Measurements from ENCODE around the gene HDGFL2.
"Not testable (repeated sequence)": the region's sequence is repeated elsewhere in the genome, so short reads cannot be mapped to it uniquely, and the experiment has no call there.

HDGFL2 gene

DNA sequence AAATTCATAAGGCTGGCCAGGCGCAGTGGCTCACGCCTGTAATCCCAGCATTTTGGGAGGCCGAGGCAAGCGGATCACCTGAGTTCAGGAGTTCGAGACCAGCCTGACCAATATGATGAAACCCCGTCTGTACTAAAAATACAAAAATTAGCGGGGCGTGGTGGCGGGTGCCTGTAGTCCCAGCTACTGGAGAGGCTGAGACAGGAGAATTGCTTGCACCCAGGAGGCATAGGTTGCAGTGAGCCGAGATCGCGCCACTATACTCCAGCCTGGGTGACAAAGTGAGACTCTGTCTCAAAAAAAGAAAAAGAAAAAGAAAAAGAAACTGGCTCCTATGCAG is 69.7 kb downstream of the HDGFL2 start:
- H3K36me3 ChIP-seq (ENCODE audit: control insufficient read depth, insufficient read depth, low read length); H2BK5ac ChIP-seq (ENCODE audit: low read length); H4K8ac ChIP-seq (ENCODE audit: low read depth, low read length); H3K18ac ChIP-seq (ENCODE audit: low read length); H3K27me3 ChIP-seq (ENCODE audit: insufficient read depth, low read length, poor library complexity); H3K27ac ChIP-seq (ENCODE audit: low read depth, low read length); H2AK5ac ChIP-seq (ENCODE audit: low read length); DNase-seq; H2BK120ac ChIP-seq (ENCODE audit: low read depth, low read length); H3K9ac ChIP-seq (ENCODE audit: low read length); H3K4me3 ChIP-seq (ENCODE audit: low read length); H3K4ac ChIP-seq (ENCODE audit: low read depth, low read length); H4K5ac ChIP-seq (ENCODE audit: low read length); H3K79me1 ChIP-seq (ENCODE audit: low read length); H3K56ac ChIP-seq (ENCODE audit: low read length); H3K79me2 ChIP-seq (ENCODE audit: control insufficient read depth, insufficient read depth, low read length); H2BK15ac ChIP-seq (replicated peaks; ENCODE audit: low read depth); H3K4me1 ChIP-seq (ENCODE audit: control insufficient read depth, low read depth, low read length); H3K4me2 ChIP-seq (ENCODE audit: low read length); H3K23ac ChIP-seq (ENCODE audit: low read length): not testable (repeated sequence)
- no CpG with 5 or more reads among the region's 12 CpGs for WGBS (ENCODE audit: extremely low coverage, insufficient coverage, low lambda C conversion rate)

DNA sequence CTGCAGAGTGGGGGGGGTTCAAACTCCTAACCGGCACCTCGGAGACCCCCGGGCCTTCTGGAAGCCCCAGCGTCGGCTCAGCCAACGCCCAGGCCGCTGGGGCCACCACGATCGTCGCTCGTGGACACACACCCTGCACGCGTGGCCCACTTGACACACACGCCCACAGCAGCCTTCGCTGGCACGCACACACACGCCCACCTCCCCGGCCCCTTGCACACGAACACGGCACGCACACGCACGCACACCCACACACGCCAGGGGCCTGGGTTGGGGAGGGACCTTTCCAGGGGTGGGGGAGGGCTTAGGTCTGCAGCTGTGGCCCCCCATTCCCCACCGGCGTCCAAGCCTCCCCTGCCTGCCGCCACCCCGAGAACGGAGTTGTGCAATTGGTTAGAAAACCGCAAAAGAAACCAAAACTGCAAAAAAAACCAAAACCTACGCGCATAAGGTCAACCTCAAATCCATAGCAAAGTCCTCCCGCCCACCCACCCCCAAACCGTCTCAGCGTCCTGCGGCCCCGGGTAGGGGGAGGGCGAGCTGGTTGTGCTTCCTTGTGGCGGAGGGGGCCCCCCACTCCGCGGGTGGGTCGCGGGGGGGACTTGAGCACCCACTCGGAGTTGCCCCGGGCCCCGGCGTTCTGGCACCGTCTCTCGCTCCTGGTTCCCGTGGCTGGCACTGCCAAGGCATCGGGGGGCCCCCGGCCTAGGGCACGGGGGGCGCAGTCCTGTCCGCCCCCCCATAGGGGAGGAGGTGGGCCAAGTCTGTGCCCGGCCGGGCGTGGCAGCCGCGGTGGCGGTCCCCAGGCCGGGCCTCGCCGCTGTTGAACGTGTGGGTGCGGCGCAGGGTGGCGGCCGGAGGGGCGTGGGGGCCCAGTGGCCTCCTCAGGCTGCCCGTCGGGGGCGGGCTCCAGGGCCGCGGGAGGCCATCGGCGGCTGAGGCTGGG is 71.1 kb downstream of the HDGFL2 start:
- Histone ChIP-seq H2AK5ac (ENCODE audit: low read length) (no peak overlapping the region), H3K18ac (ENCODE audit: low read length) (no peak overlapping the region), H3K4ac (ENCODE audit: low read depth, low read length) (no peak overlapping the region), H3K27ac (ENCODE audit: low read depth, low read length) (no peak overlapping the region), H3K79me2 (ENCODE audit: control insufficient read depth, insufficient read depth, low read length) (no peaks in the 10 kb centered on the region), H4K8ac (ENCODE audit: low read depth, low read length) (no peak overlapping the region), H3K4me3 (ENCODE audit: low read length) (no peak overlapping the region), H3K23ac (ENCODE audit: low read length) (no peak overlapping the region), H2BK5ac (ENCODE audit: low read length) (no peak overlapping the region), H2BK15ac (replicated peaks; ENCODE audit: low read depth) (no peak overlapping the region), H3K56ac (ENCODE audit: low read length) (no peak overlapping the region), H3K27me3 (ENCODE audit: insufficient read depth, low read length, poor library complexity) (no peaks in the 10 kb centered on the region), H3K9ac (ENCODE audit: low read length) (no peak overlapping the region), H3K36me3 (ENCODE audit: control insufficient read depth, insufficient read depth, low read length) (no peaks in the 10 kb centered on the region), H3K4me1 (ENCODE audit: control insufficient read depth, low read depth, low read length) (no peaks in the 10 kb centered on the region), H3K79me1 (ENCODE audit: low read length) (no peaks in the 10 kb centered on the region), H4K5ac (ENCODE audit: low read length) (no peak overlapping the region), H2BK120ac (ENCODE audit: low read depth, low read length) (no peak overlapping the region), H3K4me2 (ENCODE audit: low read length) (no peak overlapping the region)
- WGBS (ENCODE audit: extremely low coverage, insufficient coverage, low lambda C conversion rate): no CpG with 5 or more reads among the region's 77 CpGs
- DNase-seq: no peak

DNA sequence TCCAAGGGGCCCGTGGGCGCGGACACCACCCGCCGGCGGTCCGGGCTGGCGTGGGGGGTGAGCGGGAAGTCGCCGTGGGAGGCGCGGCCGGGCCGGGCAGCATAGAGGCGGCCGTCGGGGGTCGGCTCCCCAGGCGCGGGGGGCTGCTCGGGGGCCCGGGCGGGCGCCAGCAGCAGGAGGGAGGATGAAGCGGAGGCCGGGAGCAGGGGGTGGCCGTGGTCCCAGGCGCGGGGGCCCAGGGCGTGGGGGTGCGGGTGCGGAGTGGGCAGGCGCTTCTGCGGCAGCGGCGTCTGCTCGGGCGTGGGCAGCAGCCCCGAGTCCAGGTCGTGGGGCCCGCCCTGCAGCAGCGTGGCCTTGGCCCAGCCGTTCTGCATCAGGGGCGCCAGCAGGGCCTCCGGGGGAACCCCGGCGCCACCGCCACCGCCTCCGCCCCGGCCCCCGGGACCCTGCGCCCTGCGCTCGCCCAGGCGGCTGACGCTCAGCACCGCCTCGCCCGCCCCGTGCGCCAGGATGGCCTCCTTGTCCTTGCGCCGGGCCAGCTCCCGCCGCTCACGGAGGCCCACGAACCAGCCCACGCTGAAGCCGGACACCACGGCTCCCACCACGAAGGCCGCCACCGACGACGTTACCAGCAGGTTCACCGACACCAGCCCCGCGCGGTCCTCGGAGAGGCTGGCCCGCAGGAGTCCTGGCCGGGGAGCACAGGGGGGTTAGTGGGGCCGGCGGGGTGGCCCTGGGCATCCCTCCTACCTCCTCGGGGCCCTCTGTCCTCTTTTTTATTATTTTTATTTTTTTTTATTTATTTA is 71.9 kb downstream of the HDGFL2 start:
- no peak overlapping the region for H3K18ac ChIP-seq (ENCODE audit: low read length)
- no peaks in the 10 kb centered on the region for H3K4me1 ChIP-seq (ENCODE audit: control insufficient read depth, low read depth, low read length)
- H3K56ac ChIP-seq (ENCODE audit: low read length): no peak overlapping the region
- no peak overlapping the region for H2AK5ac ChIP-seq (ENCODE audit: low read length)
- H3K79me2 ChIP-seq (ENCODE audit: control insufficient read depth, insufficient read depth, low read length): no peaks in the 10 kb centered on the region
- no peak overlapping the region for H3K27ac ChIP-seq (ENCODE audit: low read depth, low read length)
- no peak overlapping the region for H3K23ac ChIP-seq (ENCODE audit: low read length)
- no peak overlapping the region for H2BK120ac ChIP-seq (ENCODE audit: low read depth, low read length)
- H3K4ac ChIP-seq (ENCODE audit: low read depth, low read length): no peak overlapping the region
- H4K8ac ChIP-seq (ENCODE audit: low read depth, low read length): no peak overlapping the region
- no peaks in the 10 kb centered on the region for H3K27me3 ChIP-seq (ENCODE audit: insufficient read depth, low read length, poor library complexity)
- no CpG with 5 or more reads among the region's 87 CpGs for WGBS (ENCODE audit: extremely low coverage, insufficient coverage, low lambda C conversion rate)
- H3K36me3 ChIP-seq (ENCODE audit: control insufficient read depth, insufficient read depth, low read length): no peaks in the 10 kb centered on the region
- H3K79me1 ChIP-seq (ENCODE audit: low read length): no peaks in the 10 kb centered on the region
- H2BK15ac ChIP-seq (replicated peaks; ENCODE audit: low read depth): no peak overlapping the region
- no peak overlapping the region for H2BK5ac ChIP-seq (ENCODE audit: low read length)
- no peak overlapping the region for H3K9ac ChIP-seq (ENCODE audit: low read length)
- DNase-seq: no peak
- no peak overlapping the region for H4K5ac ChIP-seq (ENCODE audit: low read length)
- H3K4me3 ChIP-seq (ENCODE audit: low read length): no peak overlapping the region
- no peak overlapping the region for H3K4me2 ChIP-seq (ENCODE audit: low read length)

DNA sequence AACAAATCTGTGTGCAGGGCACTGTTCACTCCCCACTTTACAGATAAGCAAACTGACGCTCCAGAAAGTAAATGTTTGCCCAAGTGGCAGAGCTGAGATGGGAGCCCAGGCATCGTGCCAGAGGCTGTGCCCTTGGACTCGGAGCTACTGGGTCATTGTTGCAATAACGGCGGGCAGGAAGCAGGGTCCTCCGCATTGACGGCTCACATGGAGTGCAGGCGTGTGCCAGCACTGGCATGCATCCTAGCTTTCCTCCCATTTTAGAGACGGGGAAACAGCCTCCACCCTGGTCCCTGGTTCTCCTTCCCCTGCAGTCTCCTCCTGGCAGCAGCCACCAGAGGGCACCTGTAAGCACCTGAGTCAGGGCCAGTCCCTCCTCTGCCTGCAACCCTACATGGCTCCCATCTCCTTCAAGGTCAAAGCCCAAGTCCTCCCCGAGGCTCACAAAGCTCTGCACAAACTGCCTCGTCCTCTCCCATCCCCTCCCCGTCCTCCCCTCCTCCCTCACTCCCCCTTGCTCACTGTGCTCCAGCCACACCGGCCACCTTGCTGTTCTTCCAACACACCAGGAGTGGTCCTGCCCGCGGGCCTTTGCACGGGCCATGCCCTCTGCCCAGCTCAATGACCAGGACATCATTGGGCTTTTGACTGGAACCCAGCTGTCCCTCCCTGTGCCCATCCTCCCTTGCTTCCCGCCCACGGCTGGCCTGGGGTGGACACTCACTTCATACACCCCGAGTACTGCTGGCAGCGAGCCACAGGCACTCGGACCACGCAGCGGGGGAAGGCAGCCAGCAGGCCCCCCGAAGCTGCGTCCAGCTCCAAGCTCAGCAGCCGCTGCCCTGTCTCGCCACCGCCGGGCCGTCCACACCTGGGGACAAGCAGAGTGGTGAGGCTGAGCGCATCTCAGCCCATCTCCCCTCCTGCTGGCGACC is 75.5 kb downstream of the HDGFL2 start:
- Histone ChIP-seq H4K8ac (ENCODE audit: low read depth, low read length) (no peak overlapping the region), H3K36me3 (ENCODE audit: control insufficient read depth, insufficient read depth, low read length) (no peaks in the 10 kb centered on the region), H3K4ac (ENCODE audit: low read depth, low read length) (no peak overlapping the region), H3K27ac (ENCODE audit: low read depth, low read length) (no peak overlapping the region), H2BK15ac (replicated peaks; ENCODE audit: low read depth) (no peak overlapping the region), H3K27me3 (ENCODE audit: insufficient read depth, low read length, poor library complexity) (no peaks in the 10 kb centered on the region), H2AK5ac (ENCODE audit: low read length) (no peak overlapping the region), H3K79me1 (ENCODE audit: low read length) (no peaks in the 10 kb centered on the region), H3K9ac (ENCODE audit: low read length) (no peak overlapping the region), H3K79me2 (ENCODE audit: control insufficient read depth, insufficient read depth, low read length) (no peaks in the 10 kb centered on the region), H3K4me2 (ENCODE audit: low read length) (no peak overlapping the region), H3K56ac (ENCODE audit: low read length) (no peak overlapping the region), H4K5ac (ENCODE audit: low read length) (no peak overlapping the region), H3K18ac (ENCODE audit: low read length) (no peak overlapping the region), H2BK5ac (ENCODE audit: low read length) (no peak overlapping the region), H3K4me3 (ENCODE audit: low read length) (no peak overlapping the region), H3K23ac (ENCODE audit: low read length) (no peak overlapping the region), H2BK120ac (ENCODE audit: low read depth, low read length) (no peak overlapping the region), H3K4me1 (ENCODE audit: control insufficient read depth, low read depth, low read length) (no peaks in the 10 kb centered on the region)
- peak; percentile 45 for DNase-seq
- WGBS (ENCODE audit: extremely low coverage, insufficient coverage, low lambda C conversion rate): no CpG with 5 or more reads among the region's 32 CpGs

DNA sequence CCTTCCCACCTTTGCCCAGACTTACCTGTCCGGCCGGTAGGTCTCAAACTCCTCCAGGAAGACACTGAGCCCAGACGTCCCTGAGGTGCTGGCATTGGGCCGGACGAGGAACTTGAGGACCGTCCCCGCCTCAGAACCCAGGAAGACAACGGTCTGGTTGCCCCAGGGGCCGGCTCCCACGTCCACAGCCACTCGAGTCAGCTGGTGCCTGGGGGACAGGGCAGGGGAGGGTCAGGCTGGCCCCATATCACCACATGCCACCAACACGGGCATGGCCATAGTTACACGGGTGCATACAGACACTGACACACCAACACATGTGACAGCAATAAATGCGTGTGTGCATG is 76.1 kb downstream of the HDGFL2 start:
- Histone ChIP-seq H3K4me2 (ENCODE audit: low read length) (no peak overlapping the region), H3K4ac (ENCODE audit: low read depth, low read length) (no peak overlapping the region), H2AK5ac (ENCODE audit: low read length) (no peak overlapping the region), H3K4me1 (ENCODE audit: control insufficient read depth, low read depth, low read length) (no peaks in the 10 kb centered on the region), H4K8ac (ENCODE audit: low read depth, low read length) (no peak overlapping the region), H2BK5ac (ENCODE audit: low read length) (no peak overlapping the region), H3K18ac (ENCODE audit: low read length) (no peak overlapping the region), H4K5ac (ENCODE audit: low read length) (no peak overlapping the region), H2BK15ac (replicated peaks; ENCODE audit: low read depth) (no peak overlapping the region), H3K36me3 (ENCODE audit: control insufficient read depth, insufficient read depth, low read length) (no peaks in the 10 kb centered on the region), H3K27me3 (ENCODE audit: insufficient read depth, low read length, poor library complexity) (no peaks in the 10 kb centered on the region), H3K79me2 (ENCODE audit: control insufficient read depth, insufficient read depth, low read length) (no peaks in the 10 kb centered on the region), H3K9ac (ENCODE audit: low read length) (no peak overlapping the region), H3K56ac (ENCODE audit: low read length) (no peak overlapping the region), H3K4me3 (ENCODE audit: low read length) (no peak overlapping the region), H3K79me1 (ENCODE audit: low read length) (no peaks in the 10 kb centered on the region), H2BK120ac (ENCODE audit: low read depth, low read length) (no peak overlapping the region), H3K27ac (ENCODE audit: low read depth, low read length) (no peak overlapping the region), H3K23ac (ENCODE audit: low read length) (no peak overlapping the region)
- WGBS (ENCODE audit: extremely low coverage, insufficient coverage, low lambda C conversion rate): no CpG with 5 or more reads among the region's 14 CpGs
- DNase-seq: no peak

Data from mesendoderm (in vitro differentiated cells).